Neutrophil (primary cell): ENCODE data around the gene TMEM145.

ENCODE experiments used
- H3K27ac ChIP-seq: fragments of 200-600 bp; sonication (generic); 2 replicates; pipeline ENCODE4 v1.5.1; 2016; ENCODE audit warnings: mild to moderate bottlenecking, moderate library complexity
- H3K27me3 ChIP-seq: fragments of 200-600 bp; sonication (generic); 2 replicates; pipeline ENCODE4 v1.6.0; 2016; ENCODE audit warnings: mild to moderate bottlenecking
- H3K36me3 ChIP-seq: fragments of 200-600 bp; sonication (generic); 2 replicates; pipeline ENCODE4 v1.5.1; 2017
- H3K4me1 ChIP-seq, 2 experiments: fragments of 200-600 bp in 1 of 2; sonication (generic) in 1 of 2; 1 replicate in 1 of 2; 2 replicates in 1 of 2; pipeline versions ENCODE4 v1.5.1 to v1.6.1; 2013 to 2016; ENCODE audit warnings: low read depth in 1 of 2, low read length in 1 of 2, mild to moderate bottlenecking in 1 of 2, moderate library complexity in 1 of 2; ENCODE audit not compliant: control insufficient read depth in 1 of 2, insufficient read depth in 1 of 2
- H3K4me3 ChIP-seq, 2 experiments: fragments of 200-600 bp in 1 of 2; sonication (generic) in 1 of 2; 1 replicate in 1 of 2; 2 replicates in 1 of 2; pipeline ENCODE4 v1.5.1; 2013 to 2016; ENCODE audit warnings: low read depth in 1 of 2, low read length in 1 of 2, mild to moderate bottlenecking in 1 of 2, moderate library complexity in 1 of 2
- H3K9me3 ChIP-seq: fragments of 200-600 bp; sonication (generic); 2 replicates; pipeline ENCODE4 v1.5.1; 2016
- CTCF ChIP-seq: fragments of 200-600 bp; sonication (generic); IDR thresholded peaks from 2 replicates; pipeline ENCODE4 v1.5.1; 2016; ENCODE audit warnings: antibody characterized with exemption

TMEM145 gene

GRCh38 chr19:42313840-42314755 is 989 bp downstream of the TMEM145 start:
- no peaks in the 10 kb centered on the region for H3K9me3 ChIP-seq
- no peak overlapping the region for H3K27ac ChIP-seq
- H3K27me3 ChIP-seq, result peaks cover 76% of the 10 kb centered on the region
- H3K4me3 ChIP-seq, result no peak overlapping the region
- TF ChIP-seq CTCF, result no peak
- H3K4me1 ChIP-seq, result peaks cover 0 to 10% of the 10 kb centered on the region in 2 experiments
- no peaks in the 10 kb centered on the region for H3K36me3 ChIP-seq

- TF ChIP-seq CTCF, result no peak
- Histone ChIP-seq H3K4me1 (peaks cover 0 to 10% of the 10 kb centered on the region in 2 experiments), H3K36me3 (no peaks in the 10 kb centered on the region), H3K27me3 (peaks cover 79% of the 10 kb centered on the region), H3K27ac (no peak overlapping the region), H3K4me3 (no peak overlapping the region), H3K9me3 (no peaks in the 10 kb centered on the region)
These were observed 1.9 kb downstream of the TMEM145 start for GRCh38 chr19:42315024-42315423.

- no peak overlapping the region for H3K4me3 ChIP-seq
- no peak overlapping the region for H3K27ac ChIP-seq
- no peak for TF ChIP-seq CTCF
- H3K4me1 ChIP-seq, result peaks cover 0 to 10% of the 10 kb centered on the region in 2 experiments
- H3K9me3 ChIP-seq, result no peaks in the 10 kb centered on the region
- peaks cover 79% of the 10 kb centered on the region for H3K27me3 ChIP-seq
- H3K36me3 ChIP-seq, result no peaks in the 10 kb centered on the region
These were observed 3.4 kb downstream of the TMEM145 start for GRCh38 chr19:42316223-42317211.

- Histone ChIP-seq H3K27ac (no peak overlapping the region), H3K4me1 (peaks cover 0 to 10% of the 10 kb centered on the region in 2 experiments), H3K9me3 (no peaks in the 10 kb centered on the region), H3K36me3 (no peaks in the 10 kb centered on the region), H3K4me3 (no peak overlapping the region), H3K27me3 (peaks cover 79% of the 10 kb centered on the region)
- no peak for TF ChIP-seq CTCF
These were observed 4.4 kb downstream of the TMEM145 start for GRCh38 chr19:42317535-42317934.

GRCh38 chr19:42322305-42322704 is 9.2 kb downstream of the TMEM145 start:
- H3K27me3 ChIP-seq, result peaks cover 58% of the 10 kb centered on the region
- no peak overlapping the region for H3K4me3 ChIP-seq
- H3K9me3 ChIP-seq, result no peaks in the 10 kb centered on the region
- no peak for TF ChIP-seq CTCF
- H3K4me1 ChIP-seq, result peaks cover 19 to 25% of the 10 kb centered on the region in 2 experiments
- no peak overlapping the region for H3K27ac ChIP-seq
- no peaks in the 10 kb centered on the region for H3K36me3 ChIP-seq
